Measurements from ENCODE around the gene SYNPR. TPM values are rescaled to one million over a fixed set of nuclear protein-coding genes. Genes with fewer than 3 reads are reported as not detected.

Gene SYNPR
- total RNA-seq, 1 experiment from 2014 or later: 17.6 TPM

DNA sequence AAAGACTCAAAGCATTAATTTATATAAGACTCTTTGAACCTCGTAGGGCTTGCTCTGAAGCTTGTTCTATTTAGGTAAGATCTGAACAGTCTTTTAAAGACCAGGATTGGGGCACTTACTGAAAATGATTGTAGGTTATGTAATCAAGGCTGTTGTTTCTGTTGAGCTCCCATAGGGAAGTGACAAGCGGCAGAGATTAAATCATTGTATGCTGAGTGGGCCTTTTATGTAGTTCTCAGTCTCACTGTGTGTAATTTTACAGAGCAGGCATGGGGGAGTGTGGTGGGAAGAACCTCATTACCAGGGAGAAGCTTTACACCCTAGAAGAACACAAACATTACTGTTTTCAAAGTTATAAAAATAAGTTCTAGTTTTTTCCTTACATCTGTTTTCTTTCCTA is 214.4 kb downstream of the SYNPR start:
- BruUV-seq (replicated peaks): no TSS peak
- H3K36me3 ChIP-seq (ENCODE audit: insufficient read depth, low read length, poor library complexity, severe bottlenecking): no peaks in the 10 kb centered on the region
- no peaks in the 10 kb centered on the region for H3K27me3 ChIP-seq (replicated peaks; ENCODE audit: insufficient read depth, low read depth, low read length, poor library complexity)
- DNase-seq (ENCODE audit: low spot score): no peak
- H3K9me3 ChIP-seq (ENCODE audit: low read depth, low read length, poor library complexity, severe bottlenecking): no peaks in the 10 kb centered on the region
- intact Hi-C loops (cut with micrococcal nuclease; ENCODE audit: unreplicated experiment): no loop called here
- no peak overlapping the region for H3K4me3 ChIP-seq (ENCODE audit: low read depth, low read length, poor library complexity, severe bottlenecking)
- POLR2A ChIA-PET (ENCODE audit: low non-redundant PET): no interaction called here
- CTCF ChIA-PET: no interaction called here
- no peaks in the 10 kb centered on the region for H3K4me1 ChIP-seq (ENCODE audit: insufficient read depth, low read length, poor library complexity, severe bottlenecking)
- no peak overlapping the region for H3K27ac ChIP-seq (ENCODE audit: low read depth, low read length, poor library complexity, severe bottlenecking)
- TF ChIP-seq, protein P1, sequence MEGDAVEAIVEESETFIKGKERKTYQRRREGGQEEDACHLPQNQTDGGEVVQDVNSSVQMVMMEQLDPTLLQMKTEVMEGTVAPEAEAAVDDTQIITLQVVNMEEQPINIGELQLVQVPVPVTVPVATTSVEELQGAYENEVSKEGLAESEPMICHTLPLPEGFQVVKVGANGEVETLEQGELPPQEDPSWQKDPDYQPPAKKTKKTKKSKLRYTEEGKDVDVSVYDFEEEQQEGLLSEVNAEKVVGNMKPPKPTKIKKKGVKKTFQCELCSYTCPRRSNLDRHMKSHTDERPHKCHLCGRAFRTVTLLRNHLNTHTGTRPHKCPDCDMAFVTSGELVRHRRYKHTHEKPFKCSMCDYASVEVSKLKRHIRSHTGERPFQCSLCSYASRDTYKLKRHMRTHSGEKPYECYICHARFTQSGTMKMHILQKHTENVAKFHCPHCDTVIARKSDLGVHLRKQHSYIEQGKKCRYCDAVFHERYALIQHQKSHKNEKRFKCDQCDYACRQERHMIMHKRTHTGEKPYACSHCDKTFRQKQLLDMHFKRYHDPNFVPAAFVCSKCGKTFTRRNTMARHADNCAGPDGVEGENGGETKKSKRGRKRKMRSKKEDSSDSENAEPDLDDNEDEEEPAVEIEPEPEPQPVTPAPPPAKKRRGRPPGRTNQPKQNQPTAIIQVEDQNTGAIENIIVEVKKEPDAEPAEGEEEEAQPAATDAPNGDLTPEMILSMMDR (conservative IDR thresholded peaks at IDR 0.05; ENCODE audit: low read depth, low read length): no peak
- TF ChIP-seq EZH2 (IDR thresholded peaks at IDR 0.05; ENCODE audit: borderline replicate concordance, low read depth, low read length, poor library complexity, severe bottlenecking): no peak

DNA sequence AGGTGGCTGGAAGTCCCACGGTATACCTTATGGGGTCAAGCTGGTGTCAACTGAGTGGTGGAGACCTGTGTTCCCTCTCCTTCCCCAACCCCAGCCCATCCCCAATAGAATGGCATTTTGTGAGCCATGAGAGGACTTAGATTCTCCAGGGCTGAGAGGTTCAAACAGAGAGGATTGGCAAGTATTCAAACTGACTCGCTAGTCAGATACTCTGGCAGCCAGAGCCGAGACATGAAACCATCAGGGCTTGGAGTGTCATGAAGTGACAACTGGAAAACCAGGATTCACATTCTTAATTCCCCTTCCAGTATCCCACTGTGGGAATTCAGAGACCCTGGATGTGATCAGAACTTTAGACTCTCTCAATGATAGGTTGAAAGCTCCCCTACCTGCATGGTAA is 215.0 kb downstream of the SYNPR start:
- Histone ChIP-seq H3K4me3 (ENCODE audit: low read depth, low read length, poor library complexity, severe bottlenecking) (no peak overlapping the region), H3K4me1 (ENCODE audit: insufficient read depth, low read length, poor library complexity, severe bottlenecking) (no peaks in the 10 kb centered on the region), H3K36me3 (ENCODE audit: insufficient read depth, low read length, poor library complexity, severe bottlenecking) (no peaks in the 10 kb centered on the region), H3K27ac (ENCODE audit: low read depth, low read length, poor library complexity, severe bottlenecking) (no peak overlapping the region), H3K27me3 (replicated peaks; ENCODE audit: insufficient read depth, low read depth, low read length, poor library complexity) (no peaks in the 10 kb centered on the region), H3K9me3 (ENCODE audit: low read depth, low read length, poor library complexity, severe bottlenecking) (no peaks in the 10 kb centered on the region)
- TF ChIP-seq, protein P1 (conservative IDR thresholded peaks at IDR 0.05; ENCODE audit: low read depth, low read length): no peak
- TF ChIP-seq EZH2 (IDR thresholded peaks at IDR 0.05; ENCODE audit: borderline replicate concordance, low read depth, low read length, poor library complexity, severe bottlenecking): no peak
- intact Hi-C loops (cut with micrococcal nuclease; ENCODE audit: unreplicated experiment): no loop called here
- DNase-seq (ENCODE audit: low spot score): no peak
- BruUV-seq (replicated peaks): no TSS peak
- CTCF ChIA-PET: no interaction called here
- POLR2A ChIA-PET (ENCODE audit: low non-redundant PET): no interaction called here

DNA sequence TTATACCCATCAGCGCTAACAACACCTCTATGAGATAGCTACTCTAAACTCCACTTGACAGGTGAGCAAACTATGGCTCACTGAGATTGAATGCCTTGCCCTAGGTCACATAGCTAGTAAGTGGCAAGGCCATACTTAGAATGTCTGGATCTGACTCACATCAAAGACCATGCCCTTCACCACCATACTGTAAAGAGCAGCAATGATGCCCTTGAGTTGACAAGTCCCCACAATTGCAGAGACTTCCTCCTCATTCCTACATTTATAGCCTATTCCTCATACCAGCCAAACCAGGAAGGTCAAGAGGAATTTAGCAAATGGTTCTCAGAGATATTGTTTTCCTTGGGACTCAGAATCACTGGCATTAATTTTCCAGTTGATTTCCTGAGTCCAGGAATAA is 216.5 kb downstream of the SYNPR start:
- no peaks in the 10 kb centered on the region for H3K4me1 ChIP-seq (ENCODE audit: insufficient read depth, low read length, poor library complexity, severe bottlenecking)
- TF ChIP-seq, protein P1 (conservative IDR thresholded peaks at IDR 0.05; ENCODE audit: low read depth, low read length): no peak
- TF ChIP-seq EZH2 (IDR thresholded peaks at IDR 0.05; ENCODE audit: borderline replicate concordance, low read depth, low read length, poor library complexity, severe bottlenecking): no peak
- no peak for DNase-seq (ENCODE audit: low spot score)
- ChIA-PET POLR2A (ENCODE audit: low non-redundant PET) (no interaction called here), CTCF (no interaction called here)
- no peak overlapping the region for H3K4me3 ChIP-seq (ENCODE audit: low read depth, low read length, poor library complexity, severe bottlenecking)
- H3K27ac ChIP-seq (ENCODE audit: low read depth, low read length, poor library complexity, severe bottlenecking): no peak overlapping the region
- no peaks in the 10 kb centered on the region for H3K36me3 ChIP-seq (ENCODE audit: insufficient read depth, low read length, poor library complexity, severe bottlenecking)
- no peaks in the 10 kb centered on the region for H3K27me3 ChIP-seq (replicated peaks; ENCODE audit: insufficient read depth, low read depth, low read length, poor library complexity)
- BruUV-seq (replicated peaks): no TSS peak
- H3K9me3 ChIP-seq (ENCODE audit: low read depth, low read length, poor library complexity, severe bottlenecking): no peaks in the 10 kb centered on the region
- intact Hi-C loops (cut with micrococcal nuclease; ENCODE audit: unreplicated experiment): no loop called here

Data from A673 (cell line).